Breast epithelium (tissue), 3 donors: ENCODE measurements around the gene ZNF541.

ENCODE experiments used
- POLR2A ChIP-seq: fragments of 450-650 bp; IDR thresholded peaks from one replicate; pipeline ENCODE4 v1.6.1; 2016; ENCODE audit warnings: antibody characterized with exemption, mild to moderate bottlenecking, moderate library complexity
- TF ChIP-seq, protein P1 (sequence below), 3 donors: fragments of 450-650 bp; IDR thresholded peaks; one replicate each; pipeline ENCODE4 v1.5.1; 2016 to 2017; ENCODE audit warnings: antibody characterized with exemption in 3 of 3, mild to moderate bottlenecking in 3 of 3, moderate library complexity in 3 of 3

DNA sequence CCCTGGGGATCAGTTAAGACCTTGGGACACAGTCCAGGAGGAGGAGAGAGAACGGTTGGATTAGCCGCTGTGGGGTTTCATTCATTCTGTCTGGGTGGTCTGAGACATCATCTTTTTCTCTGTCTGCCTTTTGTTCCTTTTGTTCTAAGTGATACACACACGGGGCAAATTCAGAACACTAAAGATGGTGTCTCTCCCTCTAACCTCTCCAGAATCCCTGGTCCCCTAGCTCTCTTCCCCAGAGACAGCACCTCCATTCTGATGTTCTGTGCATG, 41.0 kb upstream of the ZNF541 start:
- TF ChIP-seq, protein P1, sequence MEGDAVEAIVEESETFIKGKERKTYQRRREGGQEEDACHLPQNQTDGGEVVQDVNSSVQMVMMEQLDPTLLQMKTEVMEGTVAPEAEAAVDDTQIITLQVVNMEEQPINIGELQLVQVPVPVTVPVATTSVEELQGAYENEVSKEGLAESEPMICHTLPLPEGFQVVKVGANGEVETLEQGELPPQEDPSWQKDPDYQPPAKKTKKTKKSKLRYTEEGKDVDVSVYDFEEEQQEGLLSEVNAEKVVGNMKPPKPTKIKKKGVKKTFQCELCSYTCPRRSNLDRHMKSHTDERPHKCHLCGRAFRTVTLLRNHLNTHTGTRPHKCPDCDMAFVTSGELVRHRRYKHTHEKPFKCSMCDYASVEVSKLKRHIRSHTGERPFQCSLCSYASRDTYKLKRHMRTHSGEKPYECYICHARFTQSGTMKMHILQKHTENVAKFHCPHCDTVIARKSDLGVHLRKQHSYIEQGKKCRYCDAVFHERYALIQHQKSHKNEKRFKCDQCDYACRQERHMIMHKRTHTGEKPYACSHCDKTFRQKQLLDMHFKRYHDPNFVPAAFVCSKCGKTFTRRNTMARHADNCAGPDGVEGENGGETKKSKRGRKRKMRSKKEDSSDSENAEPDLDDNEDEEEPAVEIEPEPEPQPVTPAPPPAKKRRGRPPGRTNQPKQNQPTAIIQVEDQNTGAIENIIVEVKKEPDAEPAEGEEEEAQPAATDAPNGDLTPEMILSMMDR (IDR thresholded peaks at IDR 0.05): no peak
- no peak for TF ChIP-seq POLR2A
